GM18498 (cell line): ENCODE data around the gene ANKLE2.
A peak's percentile ranks its signal among the peaks of the same experiment; 100 is the strongest.
"Not testable (repeated sequence)": the region's sequence is repeated elsewhere in the genome, so short reads cannot be mapped to it uniquely, and the experiment has no call there.

Source experiments
- ATAC-seq: cut with Tn5 transposase; IDR thresholded peaks from one replicate; pipeline ENCODE4 v1.9.1; 2021; ENCODE audit warnings: mild to moderate bottlenecking, moderate library complexity; ENCODE audit not compliant: unreplicated experiment

The ANKLE2 gene

DNA sequence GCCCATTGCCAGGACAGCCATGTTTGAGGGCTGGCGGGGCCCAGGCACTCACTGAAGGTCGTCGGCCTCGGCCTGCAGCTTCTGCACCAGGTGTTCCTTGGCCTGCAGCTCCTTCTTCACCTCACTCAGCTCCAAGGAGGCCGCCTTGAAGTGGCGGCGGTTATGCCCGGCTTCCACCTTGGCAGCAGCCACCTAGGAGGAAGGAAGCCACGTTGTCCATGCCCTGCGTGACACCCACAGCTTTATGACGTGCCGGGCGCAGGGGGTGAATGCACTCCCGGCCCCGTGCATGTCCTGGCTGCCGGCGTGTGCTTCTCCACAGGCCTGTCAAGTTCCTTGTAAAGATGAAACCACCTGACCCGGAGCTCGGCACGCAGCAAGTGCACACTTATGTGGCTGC is 16.0 kb upstream of the ANKLE2 start:
- no peak for ATAC-seq

DNA sequence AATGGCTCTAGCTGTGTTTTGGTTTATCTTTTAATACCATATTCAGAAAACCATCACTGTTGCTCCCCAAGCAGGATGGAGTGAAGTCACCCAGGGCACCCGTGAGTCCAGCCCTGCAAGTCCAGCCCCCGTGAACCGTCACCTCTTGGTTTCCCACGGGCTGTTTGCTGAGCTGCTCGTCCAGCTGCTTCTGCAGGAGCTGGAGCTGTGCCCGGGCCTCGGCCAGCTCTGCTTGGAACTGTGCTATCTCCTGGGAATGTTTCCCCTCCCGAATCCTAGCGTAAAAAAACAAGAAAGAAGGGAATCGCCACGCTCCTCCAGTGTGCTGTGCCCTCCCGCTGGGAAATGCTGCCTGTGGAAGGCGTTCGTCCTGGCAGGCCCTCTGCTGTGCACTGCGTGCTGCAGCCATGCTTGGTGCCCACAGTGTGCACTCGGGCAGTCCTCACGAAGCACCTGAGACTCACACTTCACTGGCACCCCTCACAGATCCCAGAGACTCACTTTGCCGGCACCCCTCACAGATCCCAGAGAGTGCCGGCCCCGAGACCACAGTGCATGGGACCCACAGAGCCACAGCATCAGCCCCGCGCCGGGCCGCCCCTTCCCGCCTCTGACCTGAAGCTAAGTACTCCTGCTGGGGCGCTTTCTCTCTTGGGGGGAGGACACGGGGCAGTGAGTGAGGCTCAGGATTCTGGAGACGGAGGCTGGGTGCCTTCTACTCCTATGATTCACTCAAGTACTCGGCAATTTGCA is 15.4 kb upstream of the ANKLE2 start:
- no peak for ATAC-seq

DNA sequence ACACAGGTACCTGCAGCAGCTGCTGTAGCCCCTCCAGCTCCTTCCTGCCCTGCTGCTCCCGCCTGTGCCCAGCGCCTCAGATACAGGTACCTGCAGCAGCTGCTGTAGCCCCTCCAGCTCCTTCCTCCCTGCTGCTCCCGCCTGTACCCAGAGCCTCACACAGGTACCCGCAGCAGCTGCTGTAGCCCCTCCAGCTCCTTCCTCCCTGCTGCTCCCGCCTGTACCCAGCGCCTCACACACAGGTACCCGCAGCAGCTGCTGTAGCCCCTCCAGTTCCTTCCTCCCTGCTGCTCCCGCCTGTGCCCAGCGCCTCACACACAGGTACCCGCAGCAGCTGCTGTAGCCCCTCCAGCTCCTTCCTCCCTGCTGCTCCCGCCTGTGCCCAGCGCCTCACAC is 14.6 kb upstream of the ANKLE2 start:
- ATAC-seq: not testable (repeated sequence)

DNA sequence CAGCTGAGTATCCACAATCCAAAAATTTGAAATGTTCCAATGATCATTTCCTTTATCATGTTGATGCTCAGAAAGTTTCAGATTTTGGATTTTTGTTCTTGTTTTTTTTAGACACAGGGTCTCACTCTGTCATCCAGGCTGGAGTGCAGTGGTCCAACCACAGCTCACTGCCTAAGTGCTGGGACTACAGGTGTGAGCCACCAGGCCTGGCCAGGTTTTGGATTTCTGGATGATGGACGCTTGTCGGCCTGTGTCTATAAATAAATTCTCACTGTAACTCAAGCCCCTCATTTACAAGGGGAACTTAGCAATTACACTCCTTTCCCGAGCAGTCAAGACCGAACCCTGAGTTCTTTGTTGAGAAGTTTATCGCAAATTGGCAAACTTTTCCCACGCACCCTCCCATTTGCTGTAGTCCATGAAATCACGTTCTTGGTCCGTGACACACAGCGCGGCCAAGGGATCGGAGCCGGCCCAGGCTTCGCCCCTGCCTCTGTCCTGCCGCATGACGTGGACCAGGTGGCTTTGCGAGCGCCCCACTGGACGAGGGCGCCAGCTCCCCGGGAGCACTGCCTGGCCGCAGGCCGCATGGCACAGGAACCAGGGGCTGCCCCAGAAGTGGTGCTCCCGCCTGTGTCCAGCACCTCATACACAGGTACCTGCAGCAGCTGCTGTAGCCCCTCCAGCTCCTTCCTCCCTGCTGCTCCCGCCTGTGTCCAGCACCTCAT is 14.0 kb upstream of the ANKLE2 start:
- ATAC-seq: no peak

DNA sequence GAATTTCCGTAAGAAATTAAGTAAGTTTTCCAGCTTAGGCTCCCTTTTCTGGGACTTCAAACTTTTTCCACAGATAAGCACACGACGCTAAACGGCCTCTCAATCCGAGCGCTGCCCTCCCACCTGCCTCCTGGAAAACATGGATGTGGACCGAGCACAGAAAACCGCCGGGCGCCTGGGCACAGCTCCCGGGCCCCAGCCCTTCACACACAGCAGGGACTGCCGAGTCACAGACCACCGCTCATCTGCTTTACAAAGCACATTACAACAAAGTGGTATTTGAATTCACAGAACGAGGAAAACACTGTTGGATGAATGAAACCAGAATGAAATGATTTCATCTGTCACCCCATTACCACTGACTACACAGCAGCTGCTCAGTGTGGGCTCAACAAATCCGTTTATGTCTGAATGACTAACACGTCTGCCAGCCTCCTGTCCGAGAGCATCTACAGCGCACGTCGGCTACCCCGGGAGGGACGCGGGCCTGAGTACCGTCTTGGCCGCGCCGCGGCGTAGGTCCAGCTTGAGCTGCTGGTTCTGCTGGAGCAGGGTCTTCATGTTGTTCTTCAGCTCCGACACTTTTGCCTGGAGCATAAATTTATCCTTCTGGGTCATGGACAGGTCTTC is 13.1 kb upstream of the ANKLE2 start:
- ATAC-seq: no peak

DNA sequence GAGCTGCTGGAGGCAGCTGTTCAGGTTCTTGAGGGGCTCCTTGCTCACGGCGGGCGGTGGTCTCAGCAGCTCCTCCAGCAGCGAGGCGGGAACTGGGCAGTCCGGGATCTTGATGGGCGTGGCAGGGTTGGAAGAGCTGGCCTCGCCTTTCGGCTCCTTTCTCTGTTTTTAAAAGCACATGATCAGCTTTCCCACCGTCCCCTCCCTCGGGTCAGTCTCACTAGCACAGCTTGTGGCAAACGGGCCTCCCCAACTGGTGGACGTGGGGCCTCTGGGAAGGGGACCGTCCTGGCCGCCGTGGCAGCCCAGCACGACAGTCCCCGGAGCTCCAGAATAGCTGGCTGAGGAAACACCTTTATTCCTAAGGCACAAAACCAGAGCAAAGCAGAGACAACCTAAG is 12.5 kb upstream of the ANKLE2 start:
- ATAC-seq: no peak

DNA sequence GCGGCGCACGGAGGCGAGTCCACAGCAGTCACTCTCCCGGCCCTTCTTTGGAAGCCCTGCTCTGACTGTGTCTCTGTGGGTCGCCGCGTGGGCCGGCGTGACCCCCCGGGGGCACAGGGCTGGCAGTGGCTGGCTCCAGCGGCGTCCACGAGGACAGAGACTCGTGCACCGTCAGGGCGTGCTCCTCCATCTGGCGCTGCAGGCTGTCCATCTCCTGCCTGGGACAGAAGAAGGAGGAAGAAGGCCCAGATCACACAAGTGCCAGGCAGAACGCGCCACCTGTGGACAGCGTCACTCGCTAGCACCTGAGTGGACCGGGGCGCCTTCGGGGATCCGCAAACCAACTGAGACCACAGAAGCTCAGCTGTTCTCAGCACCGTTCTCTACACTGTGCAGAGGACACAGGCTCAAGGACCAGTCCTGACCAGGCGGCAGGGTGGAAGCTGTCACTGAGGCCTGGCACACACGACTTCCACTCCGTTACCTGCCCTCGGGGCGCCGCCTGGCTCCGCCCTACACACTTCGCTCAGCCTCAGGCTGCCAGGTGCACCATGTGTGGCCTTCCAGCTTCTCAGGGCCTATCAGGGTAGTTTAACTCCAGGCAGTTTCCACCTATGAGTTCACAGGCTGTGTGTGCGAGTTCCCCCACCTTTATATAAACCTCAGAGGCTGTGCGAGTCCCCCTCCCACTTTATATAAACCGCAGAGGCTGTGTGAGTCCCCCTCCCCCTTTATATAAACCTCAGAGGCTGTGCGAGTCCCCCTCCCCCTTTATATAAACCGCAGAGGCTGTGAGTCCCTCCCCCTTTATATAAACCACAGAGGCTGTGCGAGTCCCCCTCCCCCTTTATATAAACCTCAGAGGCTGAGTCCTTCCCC is 11.7 kb upstream of the ANKLE2 start:
- no peak for ATAC-seq

DNA sequence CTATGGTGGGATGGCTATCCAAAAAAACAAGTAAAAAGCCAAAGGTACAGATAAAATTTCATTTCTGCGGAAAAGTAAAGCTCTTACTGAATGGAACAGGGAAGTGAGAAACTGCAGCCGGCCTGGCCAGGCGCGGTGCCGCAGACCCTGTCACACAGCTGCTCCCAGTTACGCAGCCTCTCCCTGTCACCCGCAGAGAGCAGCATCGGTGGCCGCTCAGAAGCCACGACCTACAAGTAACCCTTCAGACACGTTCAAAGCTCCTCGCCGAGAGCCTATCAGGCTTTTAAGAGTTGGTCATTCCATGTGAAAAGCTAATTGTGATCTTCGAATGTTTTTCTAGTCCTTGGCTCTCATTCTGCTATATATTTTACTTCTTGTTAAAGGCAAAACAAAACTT is 11.0 kb upstream of the ANKLE2 start:
- no peak for ATAC-seq

DNA sequence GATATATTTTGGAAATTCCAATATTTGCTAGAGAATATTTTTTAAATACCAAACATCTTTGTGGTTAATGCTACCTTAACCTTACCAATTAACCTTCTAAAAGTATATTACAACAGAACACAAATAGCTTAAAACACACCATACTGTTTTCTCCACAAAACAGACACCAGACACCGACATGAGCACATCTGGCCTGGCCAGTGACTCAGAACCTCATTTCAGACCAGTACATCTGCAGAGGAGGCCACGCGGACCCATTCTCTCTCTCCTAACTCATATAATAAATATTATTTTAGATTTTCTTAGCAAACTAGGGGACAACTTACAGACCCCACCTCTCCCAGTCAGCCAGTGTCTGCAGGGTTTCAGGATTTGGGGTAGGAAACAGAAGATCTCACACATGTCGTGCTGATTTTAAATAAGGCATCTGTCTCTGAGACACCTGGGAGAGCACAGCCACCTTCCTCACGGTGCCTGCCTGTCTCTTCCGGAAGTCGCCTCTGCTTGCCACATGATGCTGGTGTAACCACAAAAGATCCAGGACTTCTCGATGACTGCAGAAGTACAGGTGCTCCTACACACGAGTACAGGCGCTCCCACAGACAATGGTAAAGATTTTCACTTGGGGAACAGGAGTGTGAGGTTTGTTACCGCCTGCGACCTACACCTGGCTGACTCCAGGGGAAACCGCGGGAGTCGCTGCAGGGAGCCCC is 9.7 kb upstream of the ANKLE2 start:
- no peak for ATAC-seq

DNA sequence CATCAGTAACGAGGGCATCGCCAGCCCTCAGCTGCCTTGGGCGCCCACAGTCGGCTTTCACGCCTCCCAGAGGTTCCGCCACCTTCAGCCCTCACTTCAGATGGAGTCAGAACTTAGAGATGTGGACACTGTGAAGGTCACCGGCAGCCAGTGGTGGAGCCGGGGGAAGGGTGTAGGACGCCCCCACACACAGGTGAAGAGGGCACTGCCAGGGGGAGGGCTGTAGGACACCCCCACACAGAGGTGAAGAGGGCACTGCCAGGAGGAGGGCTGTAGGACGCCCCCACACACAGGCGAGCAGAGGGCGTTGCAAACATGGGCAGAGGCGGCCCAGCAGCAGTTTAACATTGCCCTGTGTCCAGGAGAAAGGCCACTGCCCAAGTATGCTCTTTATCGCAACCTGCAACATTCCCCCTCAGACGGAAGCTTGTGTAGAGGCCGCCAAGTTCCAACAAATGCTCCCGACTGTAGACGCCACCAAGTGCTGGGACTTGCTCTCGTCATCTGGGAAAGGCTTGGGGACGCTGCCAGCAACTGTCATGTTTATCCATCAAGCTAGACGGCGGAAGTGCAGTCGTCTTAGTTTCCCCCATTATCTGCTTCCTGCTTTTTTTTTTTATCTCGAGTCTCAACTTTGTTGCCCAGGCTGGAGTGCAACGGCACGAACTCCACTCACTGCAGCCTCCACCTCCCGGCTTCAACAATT is 4.9 kb upstream of the ANKLE2 start:
- no peak for ATAC-seq

DNA sequence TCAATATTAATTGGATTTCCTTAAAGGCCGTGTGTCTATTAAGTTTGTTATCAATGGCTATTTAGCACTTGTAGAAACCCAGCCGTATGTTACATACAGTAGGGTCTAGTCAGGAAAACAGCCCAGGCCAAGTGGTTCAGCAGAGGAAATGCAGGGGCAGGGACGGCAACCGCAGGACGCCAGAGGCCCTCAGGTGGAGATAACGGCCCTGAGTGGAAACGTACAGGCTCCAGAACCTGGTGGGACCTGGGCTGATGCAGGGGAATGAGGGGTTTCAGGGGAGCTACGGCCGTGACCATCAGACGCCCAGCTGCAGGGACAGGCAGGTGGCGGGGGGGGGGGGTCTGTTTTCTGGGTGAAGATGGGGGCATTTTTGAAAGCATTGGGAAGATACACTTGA is 3.7 kb upstream of the ANKLE2 start:
- no peak for ATAC-seq

DNA sequence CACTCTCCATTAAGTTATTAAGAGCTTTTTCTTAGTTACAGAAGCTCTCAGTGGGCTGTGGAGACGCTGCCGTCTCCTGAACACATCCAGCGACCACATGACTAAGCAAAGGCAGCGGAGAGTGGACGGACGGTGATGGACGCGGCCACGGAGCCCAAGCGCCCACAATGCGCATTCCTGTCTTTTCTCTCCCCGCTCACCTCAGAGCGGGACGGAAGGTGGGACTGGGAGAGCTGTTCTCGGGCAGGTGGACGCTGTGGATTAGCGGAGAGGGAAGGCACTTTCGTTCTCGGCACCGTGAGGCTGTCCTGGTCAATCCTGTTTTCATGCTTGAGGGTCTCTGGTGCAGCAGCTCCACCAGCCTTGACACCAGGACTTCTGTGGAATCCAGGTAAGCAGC is 2.6 kb upstream of the ANKLE2 start:
- no peak for ATAC-seq

DNA sequence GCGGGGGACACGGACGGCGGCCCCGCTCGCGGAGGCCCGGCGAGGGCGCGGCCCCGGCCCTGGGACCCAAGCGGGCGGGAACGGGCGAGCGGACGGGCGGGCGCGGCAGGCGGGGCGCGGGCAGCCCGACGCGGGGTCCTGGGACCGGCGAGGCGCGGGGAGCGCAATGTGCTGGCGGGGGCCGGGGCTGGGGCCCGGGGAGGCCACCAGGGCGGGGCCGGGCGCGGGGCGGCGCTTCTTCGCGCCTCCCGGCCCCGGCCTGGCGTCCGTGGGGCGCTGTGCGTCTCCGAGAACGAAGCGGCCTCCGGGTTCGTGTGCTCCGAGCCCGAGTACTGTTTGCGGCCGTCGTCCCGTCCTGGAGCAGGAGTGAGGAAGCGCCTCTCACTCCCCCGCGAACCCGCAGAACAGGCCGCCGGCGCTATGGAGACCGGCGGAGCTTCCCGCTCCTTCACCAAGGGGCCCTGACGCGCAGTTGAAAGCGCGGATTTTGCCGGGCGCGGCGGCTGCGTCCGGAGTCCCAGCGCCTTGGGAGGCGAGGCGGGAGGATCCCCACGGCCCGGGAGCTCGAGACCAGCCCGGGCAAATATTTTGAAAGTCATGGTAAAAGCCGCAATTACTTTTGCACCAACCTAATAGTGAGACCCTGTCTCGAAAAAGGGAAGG is 420 bp upstream of the ANKLE2 start:
- peak; percentile 86 for ATAC-seq

DNA sequence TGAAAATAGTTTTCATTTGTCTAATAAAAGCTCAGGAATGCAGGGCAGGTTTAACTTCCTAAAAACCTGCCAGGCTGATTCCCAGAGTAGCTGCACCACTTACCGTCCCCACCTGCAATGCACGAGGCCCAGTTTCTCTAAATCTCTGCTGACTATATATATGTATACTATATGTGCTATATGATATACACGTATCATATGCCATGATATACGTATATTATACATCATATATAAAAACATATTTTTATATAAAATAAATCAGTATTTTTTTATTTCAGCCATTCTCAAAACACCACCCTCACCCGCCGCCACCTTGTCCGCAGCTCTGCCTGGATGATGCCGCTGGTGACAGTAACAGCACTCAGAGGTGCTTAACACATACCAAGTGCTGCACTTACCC is 2.3 kb downstream of the ANKLE2 start:
- ATAC-seq: no peak

DNA sequence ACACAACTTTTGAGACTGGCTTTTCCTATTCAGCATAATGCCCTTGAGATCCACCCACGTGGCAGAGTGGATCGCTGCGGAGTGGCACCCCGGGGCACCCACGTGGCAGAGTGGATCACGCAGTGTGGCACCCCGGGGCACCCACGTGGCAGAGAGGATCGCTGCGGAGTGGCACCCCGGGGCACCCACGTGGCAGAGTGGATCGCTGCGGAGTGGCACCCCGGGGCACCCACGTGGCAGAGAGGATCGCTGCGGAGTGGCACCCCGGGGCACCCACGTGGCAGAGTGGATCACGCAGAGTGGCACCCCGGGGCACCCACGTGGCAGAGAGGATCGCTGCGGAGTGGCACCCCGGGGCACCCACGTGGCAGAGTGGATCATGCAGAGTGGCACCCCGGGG is 2.8 kb downstream of the ANKLE2 start:
- ATAC-seq: not testable (repeated sequence)

DNA sequence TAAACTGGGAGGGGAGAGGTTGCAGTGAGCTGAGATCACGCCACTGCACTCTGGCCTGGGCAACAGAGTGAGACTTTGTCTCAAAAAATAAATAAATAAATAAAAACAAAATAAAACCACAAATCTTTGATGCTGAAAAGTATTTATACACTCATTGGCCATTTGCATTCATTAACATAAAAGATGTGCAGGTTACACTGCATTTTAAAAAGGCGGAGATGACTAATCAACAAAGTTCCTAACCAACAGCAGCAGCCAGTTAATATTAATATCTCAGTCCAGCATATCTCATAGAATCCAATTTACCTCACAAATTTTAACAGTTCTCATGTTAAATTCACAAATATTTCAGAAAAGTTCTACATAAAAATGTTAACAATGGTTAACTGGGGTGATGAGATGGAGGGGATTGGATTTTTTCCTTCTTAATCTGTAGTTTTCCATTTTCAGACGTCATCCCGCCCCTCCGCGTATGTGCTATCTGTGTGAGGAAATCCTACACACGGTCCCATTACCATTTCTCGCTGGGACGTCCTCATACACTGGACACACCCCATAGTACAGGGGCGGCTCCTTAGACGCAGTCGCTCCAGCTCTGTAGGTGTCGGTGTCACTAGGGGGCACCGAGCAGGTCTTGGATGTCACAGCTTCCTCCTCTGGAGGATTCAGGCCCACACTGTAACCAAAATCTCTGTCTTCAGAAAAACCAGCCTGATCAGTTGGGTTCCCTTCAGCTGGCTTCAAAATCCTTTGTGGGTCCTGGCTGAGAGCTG is 7.3 kb downstream of the ANKLE2 start:
- no peak for ATAC-seq

DNA sequence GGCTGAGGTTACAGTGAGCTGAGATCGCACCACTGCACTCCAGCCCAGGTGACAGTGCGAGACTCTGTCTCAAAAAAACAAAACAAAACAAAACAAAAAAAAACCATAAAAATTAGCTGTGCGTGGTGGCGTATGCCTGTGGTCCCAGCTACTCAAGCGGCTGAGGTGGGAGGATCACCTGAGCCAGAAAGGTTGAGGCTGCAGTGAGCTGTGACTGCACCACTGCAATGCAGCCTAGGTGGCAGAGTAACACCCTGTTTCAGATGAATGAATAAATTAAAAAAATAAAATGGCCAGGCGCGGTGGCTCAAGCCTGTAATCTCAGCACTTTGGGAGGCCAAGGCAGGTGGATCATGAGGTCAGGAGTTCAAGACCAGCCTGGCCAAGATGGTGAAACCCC is 8.0 kb downstream of the ANKLE2 start:
- not testable (repeated sequence) for ATAC-seq

DNA sequence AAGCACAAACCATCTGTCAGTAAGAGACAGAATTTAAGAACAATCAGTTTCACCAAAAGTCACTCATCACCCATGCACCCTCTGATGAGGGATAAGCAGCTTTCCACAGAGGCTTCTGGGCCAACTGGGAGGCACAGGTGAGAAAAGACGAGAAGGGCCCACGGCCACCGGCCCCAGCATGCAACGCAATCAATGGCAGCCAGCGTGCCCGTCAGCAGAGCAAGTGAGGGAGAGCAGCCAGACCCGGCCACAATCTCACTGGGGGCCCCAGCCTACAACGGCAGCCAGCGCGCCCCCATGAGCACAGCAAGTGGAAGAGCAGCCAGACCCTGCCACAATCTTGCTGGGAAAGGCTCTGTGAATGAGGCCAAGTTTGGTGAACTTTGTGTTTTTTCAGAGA is 13.3 kb downstream of the ANKLE2 start:
- no peak for ATAC-seq

DNA sequence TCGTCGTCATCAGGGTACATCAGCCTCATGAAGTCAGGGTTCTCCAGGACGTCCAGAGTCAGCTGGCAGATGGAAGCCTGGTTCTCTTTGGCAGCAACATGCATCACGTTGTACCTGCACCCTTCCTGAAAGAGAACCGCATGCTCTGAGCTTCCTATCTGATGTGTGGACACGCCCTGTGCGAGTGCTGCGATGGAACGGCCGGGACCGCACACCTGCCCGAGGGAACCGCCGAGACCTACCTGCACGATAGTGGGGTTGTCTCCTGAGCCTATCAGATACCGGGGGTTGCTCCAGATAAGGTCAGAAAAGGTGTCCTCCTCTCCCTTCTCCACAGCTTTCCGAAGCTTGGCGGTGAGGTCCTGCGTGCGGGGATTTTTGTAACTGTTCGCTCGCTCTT is 13.7 kb downstream of the ANKLE2 start:
- ATAC-seq: no peak
